Loucy (cell line): ENCODE measurements around the gene ATRNL1.
A peak's percentile ranks its signal among the peaks of the same experiment; 100 is the strongest.

Experiments
- H2AFZ ChIP-seq: fragments of 200-600 bp; sonication (generic); 2 replicates; pipeline ENCODE4 v1.6.0; 2016; ENCODE audit warnings: antibody characterized with exemption, mild to moderate bottlenecking, low read length, moderate library complexity
- H3F3A ChIP-seq: fragments of 200-600 bp; 2 replicates; pipeline ENCODE4 v1.6.0; 2016; ENCODE audit warnings: antibody characterized with exemption, low read depth, mild to moderate bottlenecking
- H3K27me3 ChIP-seq: fragments of 200-600 bp; sonication (generic); 2 replicates; pipeline ENCODE4 v1.6.1; 2014; ENCODE audit warnings: low read length, mild to moderate bottlenecking; ENCODE audit not compliant: insufficient read depth, poor library complexity, severe bottlenecking
- H3K36me3 ChIP-seq: fragments of 200-600 bp; sonication (generic); 2 replicates; pipeline ENCODE4 v1.6.1; 2016; ENCODE audit warnings: low read length; ENCODE audit not compliant: insufficient read depth
- H3K4me1 ChIP-seq: fragments of 200-600 bp; sonication (generic); 2 replicates; pipeline ENCODE4 v1.5.1; 2014; ENCODE audit warnings: low read length, mild to moderate bottlenecking; ENCODE audit not compliant: insufficient read depth, poor library complexity, severe bottlenecking
- H3K4me2 ChIP-seq: fragments of 200-600 bp; sonication (generic); 2 replicates; pipeline ENCODE4 v1.6.0; 2014; ENCODE audit warnings: antibody characterized with exemption, low read length, low read depth, mild to moderate bottlenecking; ENCODE audit not compliant: poor library complexity, severe bottlenecking
- H3K4me3 ChIP-seq: fragments of 200-600 bp; sonication (generic); 2 replicates; pipeline ENCODE4 v1.5.1; 2014; ENCODE audit warnings: low read length, mild to moderate bottlenecking, mixed read lengths; ENCODE audit not compliant: poor library complexity, severe bottlenecking
- H3K79me2 ChIP-seq: fragments of 200-600 bp; sonication (generic); 2 replicates; pipeline ENCODE4 v1.6.1; 2014; ENCODE audit warnings: low read length; ENCODE audit not compliant: insufficient read depth
- H3K9ac ChIP-seq: fragments of 200-600 bp; sonication (generic); 2 replicates; pipeline ENCODE4 v1.6.0; 2014; ENCODE audit warnings: mild to moderate bottlenecking, low read depth, low read length, moderate library complexity; ENCODE audit not compliant: poor library complexity, severe bottlenecking
- H3K9me2 ChIP-seq: fragments of 200-600 bp; sonication (generic); replicated peaks from 2 replicates; pipeline ENCODE4 v1.6.1; 2016; ENCODE audit warnings: low read depth, low read length, mixed read lengths
- H3K9me3 ChIP-seq: fragments of 200-600 bp; sonication (generic); 2 replicates; pipeline ENCODE4 v1.6.1; 2014; ENCODE audit warnings: mild to moderate bottlenecking, antibody characterized with exemption, low read length, low read depth; ENCODE audit not compliant: insufficient read depth
- H4K20me1 ChIP-seq: fragments of 200-600 bp; sonication (generic); 2 replicates; pipeline ENCODE4 v1.6.0; 2014; ENCODE audit warnings: antibody characterized with exemption, low read length, mild to moderate bottlenecking; ENCODE audit not compliant: insufficient read depth, poor library complexity, severe bottlenecking
- EZH2phosphoT487 ChIP-seq: fragments of 200-600 bp; IDR thresholded peaks from 2 replicates; pipeline ENCODE4 v1.6.1; 2018; ENCODE audit warnings: antibody characterized with exemption, mild to moderate bottlenecking, moderate library complexity, borderline replicate concordance
- TF ChIP-seq, protein P1 (sequence below): fragments of 200-600 bp; sonication (generic); conservative IDR thresholded peaks from 2 replicates; pipeline ENCODE4 v1.5.1; 2014; ENCODE audit warnings: mild to moderate bottlenecking, antibody characterized with exemption, low read length

ATRNL1 gene

DNA sequence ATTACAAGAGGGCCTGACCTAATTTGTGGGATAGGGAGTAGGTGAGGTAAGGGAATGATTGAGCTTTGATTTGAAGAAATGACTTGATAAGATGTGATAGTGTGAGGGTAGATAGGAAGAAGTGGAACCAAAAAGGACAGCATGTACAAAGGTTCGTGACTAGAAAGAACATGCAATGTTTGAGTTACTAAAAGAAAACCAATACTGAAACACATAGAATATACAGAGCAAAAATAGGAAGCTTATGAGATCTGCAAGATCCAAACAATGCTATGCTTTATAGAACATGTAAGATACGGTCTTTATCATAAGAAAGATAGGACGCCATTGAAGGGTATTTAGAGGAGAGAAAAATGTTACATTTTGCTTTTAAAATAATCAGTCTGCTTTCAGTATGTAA is 343.8 kb downstream of the ATRNL1 start:
- Histone ChIP-seq H3K4me2 (no peak overlapping the region), H3K36me3 (no peaks in the 10 kb centered on the region), H3F3A (no peaks in the 10 kb centered on the region; the same call in 1 of the 2 replicates), H3K9ac (no peak overlapping the region), H3K4me3 (no peak overlapping the region), H3K9me3 (no peaks in the 10 kb centered on the region), H3K4me1 (peaks cover 6% of the 10 kb centered on the region), H3K27me3 (no peaks in the 10 kb centered on the region), H3K9me2 (no peaks in the 10 kb centered on the region), H3K79me2 (no peaks in the 10 kb centered on the region), H4K20me1 (no peaks in the 10 kb centered on the region), H2AFZ (no peak overlapping the region)
- no peak for TF ChIP-seq EZH2phosphoT487
- TF ChIP-seq, protein P1, sequence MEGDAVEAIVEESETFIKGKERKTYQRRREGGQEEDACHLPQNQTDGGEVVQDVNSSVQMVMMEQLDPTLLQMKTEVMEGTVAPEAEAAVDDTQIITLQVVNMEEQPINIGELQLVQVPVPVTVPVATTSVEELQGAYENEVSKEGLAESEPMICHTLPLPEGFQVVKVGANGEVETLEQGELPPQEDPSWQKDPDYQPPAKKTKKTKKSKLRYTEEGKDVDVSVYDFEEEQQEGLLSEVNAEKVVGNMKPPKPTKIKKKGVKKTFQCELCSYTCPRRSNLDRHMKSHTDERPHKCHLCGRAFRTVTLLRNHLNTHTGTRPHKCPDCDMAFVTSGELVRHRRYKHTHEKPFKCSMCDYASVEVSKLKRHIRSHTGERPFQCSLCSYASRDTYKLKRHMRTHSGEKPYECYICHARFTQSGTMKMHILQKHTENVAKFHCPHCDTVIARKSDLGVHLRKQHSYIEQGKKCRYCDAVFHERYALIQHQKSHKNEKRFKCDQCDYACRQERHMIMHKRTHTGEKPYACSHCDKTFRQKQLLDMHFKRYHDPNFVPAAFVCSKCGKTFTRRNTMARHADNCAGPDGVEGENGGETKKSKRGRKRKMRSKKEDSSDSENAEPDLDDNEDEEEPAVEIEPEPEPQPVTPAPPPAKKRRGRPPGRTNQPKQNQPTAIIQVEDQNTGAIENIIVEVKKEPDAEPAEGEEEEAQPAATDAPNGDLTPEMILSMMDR: no peak

DNA sequence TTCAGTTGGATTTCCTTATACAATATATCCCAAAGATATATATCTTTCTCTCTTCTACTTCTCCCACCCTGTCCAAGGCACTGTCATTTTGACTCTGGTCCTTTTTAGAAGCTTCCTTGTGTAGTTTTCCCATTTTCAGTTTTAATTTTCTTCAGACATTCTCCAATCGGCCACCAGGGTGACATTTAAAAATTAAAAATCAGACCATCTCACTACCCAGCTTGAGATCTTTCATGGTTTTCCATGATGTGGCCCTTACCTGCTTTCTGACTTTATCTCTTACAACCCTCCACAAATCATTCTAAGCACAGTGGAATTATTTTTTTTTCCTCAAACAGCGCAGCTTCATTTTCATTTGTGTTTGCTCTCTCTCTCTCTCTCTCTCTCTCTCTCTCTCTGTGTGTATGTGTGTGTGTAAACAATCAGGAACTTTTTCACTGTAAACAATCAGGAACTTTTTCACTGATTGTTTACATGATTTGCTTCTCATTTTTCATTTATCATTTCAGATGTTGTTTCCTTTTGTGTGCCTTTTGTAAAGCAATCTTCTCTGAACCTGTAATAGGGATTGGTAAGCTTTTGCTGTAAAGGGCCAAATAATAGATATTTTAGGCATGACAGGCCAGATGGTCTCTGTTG is 348.9 kb downstream of the ATRNL1 start:
- TF ChIP-seq EZH2phosphoT487: no peak
- TF ChIP-seq, protein P1: peak; percentile 47
- Histone ChIP-seq H3K27me3 (no peaks in the 10 kb centered on the region), H3K79me2 (no peaks in the 10 kb centered on the region), H3K4me2 (no peak overlapping the region), H3K9me3 (no peaks in the 10 kb centered on the region), H3F3A (no peaks in the 10 kb centered on the region), H3K36me3 (no peaks in the 10 kb centered on the region), H3K4me3 (no peak overlapping the region), H3K9me2 (no peaks in the 10 kb centered on the region), H2AFZ (no peak overlapping the region), H3K9ac (no peak overlapping the region), H3K4me1 (no peaks in the 10 kb centered on the region), H4K20me1 (no peaks in the 10 kb centered on the region)

DNA sequence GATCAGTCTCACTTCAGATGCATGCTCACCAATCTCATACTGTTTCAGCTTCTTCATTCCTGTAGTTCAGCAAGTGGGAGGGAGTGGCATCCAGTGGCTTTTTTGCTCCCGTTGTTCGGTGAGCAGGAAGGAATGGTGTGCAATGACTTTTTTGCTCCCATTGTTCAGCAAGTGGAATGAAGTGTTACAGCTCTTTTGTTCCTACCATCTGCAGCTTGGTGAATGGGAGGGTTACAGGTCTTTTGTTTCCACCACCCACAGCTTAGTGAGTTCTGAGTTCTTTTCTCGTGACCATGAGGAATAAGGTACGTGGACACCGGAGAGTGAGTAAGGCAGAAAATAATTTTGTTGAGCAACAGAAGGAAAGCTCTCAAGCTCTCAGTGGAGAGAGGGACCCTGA is 363.6 kb downstream of the ATRNL1 start:
- no peak for TF ChIP-seq EZH2phosphoT487
- TF ChIP-seq, protein P1: no peak
- Histone ChIP-seq H3K4me3 (no peak overlapping the region), H4K20me1 (no peaks in the 10 kb centered on the region), H3K4me2 (no peak overlapping the region), H3K9me2 (no peaks in the 10 kb centered on the region), H3K4me1 (peaks cover 11% of the 10 kb centered on the region), H3K27me3 (no peaks in the 10 kb centered on the region), H3F3A (0 out of 2 replicates have a peak, but pooled peaks cover 3% of the 10 kb centered on the region), H3K9ac (no peak overlapping the region), H3K9me3 (peaks cover 18% of the 10 kb centered on the region; the same call in 1 of the 2 replicates), H3K36me3 (no peaks in the 10 kb centered on the region), H2AFZ (no peak overlapping the region), H3K79me2 (no peaks in the 10 kb centered on the region)
